ENCODE results near the gene INSL3.
"Not testable (repeated sequence)": the region's sequence is repeated elsewhere in the genome, so short reads cannot be mapped to it uniquely, and the experiment has no call there.

INSL3 gene

GRCh38 chr19:17817668-17818363 lies 3.5 kb downstream of the INSL3 start:
- no peak for DNase-seq (ENCODE audit: low read depth in 2 of 2)

GRCh38 chr19:17812099-17812498 lies 9.2 kb downstream of the INSL3 start:
- no peak for DNase-seq (ENCODE audit: low read depth in 2 of 2)

GRCh38 chr19:17811681-17812080 lies 9.6 kb downstream of the INSL3 start:
- no peak for DNase-seq (ENCODE audit: low read depth in 2 of 2)

- DNase-seq (ENCODE audit: low read depth in 2 of 2): no peak
Measured at GRCh38 chr19:17811103-17811502, 10.2 kb downstream of the INSL3 start.

GRCh38 chr19:17807731-17808316 lies 13.5 kb downstream of the INSL3 start:
- no peak for DNase-seq (ENCODE audit: low read depth in 2 of 2)

- DNase-seq (ENCODE audit: low read depth in 2 of 2): no peak
Measured at GRCh38 chr19:17806945-17807344, 14.4 kb downstream of the INSL3 start.

GRCh38 chr19:17805427-17805826 lies 15.9 kb downstream of the INSL3 start:
- DNase-seq (ENCODE audit: low read depth in 2 of 2): no peak

- no peak for DNase-seq (ENCODE audit: low read depth in 2 of 2)
Measured at GRCh38 chr19:17803264-17803896, 17.9 kb downstream of the INSL3 start.

GRCh38 chr19:17802137-17802858 lies 19.0 kb downstream of the INSL3 start:
- DNase-seq (ENCODE audit: low read depth in 2 of 2): no peak

GRCh38 chr19:17798599-17798998 lies 22.7 kb downstream of the INSL3 start:
- DNase-seq (ENCODE audit: low read depth in 2 of 2): not testable (repeated sequence)

- DNase-seq (ENCODE audit: low read depth in 2 of 2): no peak
Measured at GRCh38 chr19:17797424-17798201, 23.7 kb downstream of the INSL3 start.

GRCh38 chr19:17796838-17797423 lies 24.4 kb downstream of the INSL3 start:
- no peak for DNase-seq (ENCODE audit: low read depth in 2 of 2)

- no peak for DNase-seq (ENCODE audit: low read depth in 2 of 2)
Measured at GRCh38 chr19:17796013-17796837, 25.1 kb downstream of the INSL3 start.

GRCh38 chr19:17795495-17795856 lies 25.8 kb downstream of the INSL3 start:
- no peak for DNase-seq (ENCODE audit: low read depth in 2 of 2)

- no peak for DNase-seq (ENCODE audit: low read depth in 2 of 2)
Measured at GRCh38 chr19:17794731-17795494, 26.4 kb downstream of the INSL3 start, which contains the start of gene B3GNT3. TSS of gene B3GNT3 (plus strand) at chr19:17795138. CDS start at chr19:17807808, 12,670 bp downstream.

GRCh38 chr19:17794412-17794730 lies 26.9 kb downstream of the INSL3 start:
- no peak for DNase-seq (ENCODE audit: low read depth in 2 of 2)

GRCh38 chr19:17790059-17790780 lies 31.1 kb downstream of the INSL3 start:
- DNase-seq (ENCODE audit: low read depth in 2 of 2): no peak

- no peak for DNase-seq (ENCODE audit: low read depth in 2 of 2)
Measured at GRCh38 chr19:17788632-17789031, 32.7 kb downstream of the INSL3 start.

- DNase-seq (ENCODE audit: low read depth in 2 of 2): no peak
Measured at GRCh38 chr19:17787274-17787913, 33.9 kb downstream of the INSL3 start.

Measured in fibroblast of skin of left quadriceps (primary cell).